Heart left ventricle (tissue), 13 donors: ENCODE data around the gene HCN4.

Source experiments
- CTCF ChIP-seq, 12 donors: fragments of 200-600 bp; sonication (generic) in 4 of 12; IDR thresholded peaks; one replicate each; pipeline versions ENCODE4 v1.5.0 to v1.8.0; 2018 to 2022; ENCODE audit warnings: antibody characterized with exemption in 12 of 12, mild to moderate bottlenecking in 5 of 12
- POLR2A ChIP-seq, 2 donors: fragments of 450-650 bp; IDR thresholded peaks; one replicate each; pipeline ENCODE4 v1.6.1; 2017; ENCODE audit warnings: antibody characterized with exemption in 2 of 2, mild to moderate bottlenecking in 2 of 2, moderate library complexity in 2 of 2
- donor health status: ischemic (EF 13 %, LVEDD 7.1; RV severe dilation, severe dysfunction).
- donor health status: DM: no; HTN: yes; CAD: no.
- donor health status: DM: no; HTN: no; CAD: no.
- donor health status: ischemic (EF 25% LVEDD 6.9; RV normal size, moderate dysfunction).
- donor health status: ischemic (EF 25% LVEDD 5.7; RV mildly dilated, moderate dysfunction).
- donor health status: ischemic (EF 35%, LVEDD 5.7; RV mildly dilated, moderate dysfunction).
- donor health status: nonischemic (EF 11% LVEDD 7.7; RV severe dilation, severe dysfunction).
- donor health status: DM: yes; HTN: yes; CAD: no.
- donor health status: PGD.
- donor health status: ischemic (EF 29% LVEDD 5.4; RV normal size, mild dysfunction).
- donor health status: nonischemic (EF 23%, LVEDD 6.1; RV moderate dilation, normal function).

GRCh38 chr15:73336756-73337155 lies 32.0 kb downstream of the HCN4 start:
- no peak for TF ChIP-seq CTCF (IDR thresholded peaks at IDR 0.05)
- no peak for TF ChIP-seq POLR2A (IDR thresholded peaks at IDR 0.05)
